Midbrain (tissue), 1 donor: ENCODE data around the gene NOC4L.
A peak's percentile ranks its signal among the peaks of the same experiment; 100 is the strongest.
"Not testable (repeated sequence)": the region's sequence is repeated elsewhere in the genome, so short reads cannot be mapped to it uniquely, and the experiment has no call there.

Source experiments
- DNase-seq: peaks from one replicate; lab custom pipeline; 2025; lab: John Stamatoyannopoulos, UW

NOC4L gene

DNA sequence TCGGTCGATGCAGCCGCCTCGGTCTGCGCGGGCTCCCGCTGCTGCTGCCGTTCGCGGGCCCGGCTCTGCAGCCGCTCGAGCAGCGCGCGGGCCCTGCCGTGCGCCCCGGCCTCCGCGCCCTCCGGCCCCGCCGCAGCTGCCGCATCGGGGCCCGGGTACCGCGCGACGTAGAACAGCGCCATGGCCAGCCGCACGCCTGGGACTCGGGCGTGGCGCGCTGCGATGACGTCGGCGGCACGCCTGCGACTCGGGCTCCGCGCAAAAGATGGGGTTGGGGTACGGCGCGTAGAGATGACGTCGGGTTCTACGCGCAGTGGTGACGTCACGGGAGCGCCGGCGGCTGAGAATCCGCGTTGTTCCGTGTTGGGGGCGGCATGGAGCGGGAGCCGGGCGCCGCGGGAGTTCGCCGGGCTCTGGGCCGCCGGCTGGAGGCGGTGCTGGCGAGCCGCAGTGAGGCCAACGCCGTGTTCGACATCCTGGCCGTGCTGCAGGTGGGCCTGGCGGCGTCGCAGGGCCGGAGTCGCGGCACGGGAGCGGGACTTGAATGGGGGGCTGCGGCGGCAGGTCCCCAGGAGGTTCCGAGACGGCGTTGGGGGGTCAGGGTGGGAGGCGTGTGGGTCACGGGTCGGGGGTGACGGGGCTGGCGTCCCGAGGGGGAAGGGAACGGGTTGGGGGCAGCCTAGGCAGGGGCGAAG lies at the start of gene NOC4L, which contains the start of gene DDX51:
TSS of gene NOC4L (plus strand) at position 343 of the 695 bp plus-strand sequence. CDS start at position 375, 32 bp downstream.
TSS of gene DDX51 (minus strand) at position 205 of the 695 bp plus-strand sequence. CDS start at position 182, 23 bp downstream.
- peak; percentile 95 for DNase-seq

DNA sequence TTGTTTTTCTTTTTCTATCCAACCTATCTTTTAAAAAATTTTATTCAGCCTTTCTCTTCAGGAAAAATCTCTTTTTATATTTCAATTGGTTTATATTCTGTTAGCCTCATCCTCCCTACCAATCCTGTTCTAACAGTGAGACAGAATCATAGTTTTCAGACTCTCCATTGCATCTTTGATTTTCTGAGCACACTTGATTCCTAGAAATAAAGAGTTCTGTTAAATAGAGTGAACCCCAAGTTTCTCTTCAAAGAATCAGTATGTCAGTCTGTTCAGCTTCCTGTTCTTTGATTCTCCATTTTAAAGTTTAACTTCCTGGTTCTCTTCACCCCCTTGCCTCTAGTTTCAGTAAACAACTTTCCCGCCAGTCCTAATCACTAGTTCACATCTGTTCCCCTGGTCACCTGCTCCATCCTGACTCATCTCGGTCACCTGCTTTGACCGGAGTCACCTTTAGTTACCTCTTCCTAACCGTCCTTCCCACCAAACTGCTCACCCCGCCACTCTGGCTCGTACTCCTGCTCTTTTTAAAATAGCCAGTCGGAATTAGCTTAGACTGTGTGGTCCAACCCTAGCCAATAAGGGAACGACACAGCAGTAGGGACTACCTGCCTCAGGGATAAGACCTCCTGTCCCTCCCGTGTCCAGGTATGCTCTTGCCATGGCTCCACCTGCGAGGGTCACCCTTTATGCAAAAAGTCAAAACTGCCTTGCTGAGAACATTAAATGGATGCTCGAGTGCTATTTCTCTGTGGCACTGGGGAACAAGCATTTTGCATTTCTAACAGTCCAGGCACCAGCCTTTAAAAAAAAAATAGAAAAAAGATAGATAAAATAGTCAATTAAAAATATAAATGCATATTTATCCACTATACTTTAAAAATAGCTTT lies 48.5 kb upstream of the NOC4L start:
- no peak for DNase-seq

DNA sequence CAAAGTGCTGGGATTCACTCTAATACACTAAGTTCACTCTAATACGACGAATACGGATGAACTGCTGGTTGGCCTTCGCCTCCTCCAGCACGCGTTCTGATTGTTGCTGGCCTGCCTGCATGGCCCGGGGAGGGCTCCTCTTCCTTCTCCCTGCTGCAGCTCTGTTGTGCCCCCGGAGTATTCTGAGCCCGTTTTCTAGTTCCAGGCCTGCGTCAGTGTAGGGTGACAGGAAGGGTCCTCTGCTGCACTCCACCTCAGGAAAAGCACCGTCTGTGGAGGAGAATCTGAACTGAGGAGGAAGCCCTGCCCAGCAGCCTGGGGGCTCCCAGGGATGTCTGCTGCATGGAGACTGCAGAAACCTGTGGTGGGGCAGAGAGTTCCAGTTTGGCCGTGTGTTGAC lies 44.5 kb upstream of the NOC4L start:
- no peak for DNase-seq

DNA sequence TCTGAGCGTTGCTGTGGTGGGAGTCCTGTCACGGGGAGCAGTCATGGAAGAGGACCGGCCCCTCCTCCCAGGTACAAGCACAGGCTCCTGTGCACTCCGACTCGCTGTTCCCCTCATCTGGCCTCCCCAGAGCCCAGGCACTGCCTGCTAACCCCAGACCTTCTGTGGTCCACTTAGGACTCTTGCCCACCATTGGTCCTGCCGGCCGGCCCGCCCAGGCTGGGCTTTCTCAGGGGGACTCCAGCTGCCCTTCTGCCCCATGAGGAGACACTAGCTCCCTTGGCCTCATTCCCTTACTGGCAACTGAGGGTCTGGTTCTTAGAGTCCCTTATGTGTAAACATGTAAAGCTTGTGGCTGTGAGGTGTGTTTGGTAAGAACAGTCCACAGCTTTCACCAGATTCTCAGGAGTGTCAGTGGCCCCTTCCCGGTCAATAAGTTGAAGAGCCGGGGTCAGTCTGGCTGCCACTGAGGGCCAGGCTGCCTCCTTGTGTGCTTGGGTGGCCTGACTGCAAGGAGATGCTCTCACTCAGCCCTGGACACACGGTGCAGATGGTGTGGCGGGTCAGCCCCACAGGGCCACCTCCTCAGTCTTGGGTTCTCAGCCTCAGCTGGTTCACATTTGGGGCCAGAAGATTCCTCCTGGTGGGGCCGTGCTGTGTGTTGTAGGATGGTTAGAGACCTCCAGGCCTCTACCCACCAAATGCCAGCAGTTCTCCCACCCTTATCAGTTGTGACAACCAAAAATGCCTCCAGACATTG lies 43.8 kb upstream of the NOC4L start:
- no peak for DNase-seq

DNA sequence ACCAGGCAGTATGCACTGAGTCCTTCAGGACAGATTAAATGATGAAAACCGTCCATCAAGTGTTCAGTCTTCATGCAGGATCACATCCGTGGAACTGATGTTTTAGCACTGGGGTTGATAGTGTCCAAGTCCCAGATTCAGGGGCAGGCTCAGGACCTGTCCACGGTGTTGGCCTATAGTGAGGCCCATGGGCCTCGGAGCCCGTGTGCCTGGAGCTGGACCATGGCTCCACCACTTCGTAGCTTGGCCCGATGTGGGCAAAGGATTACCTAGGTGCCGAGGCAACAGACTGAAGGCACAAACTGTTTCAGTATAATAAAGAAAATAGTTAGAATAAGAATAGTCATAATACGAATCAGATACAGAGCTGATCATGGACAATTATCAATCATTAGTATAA lies 42.0 kb upstream of the NOC4L start:
- DNase-seq: no peak

DNA sequence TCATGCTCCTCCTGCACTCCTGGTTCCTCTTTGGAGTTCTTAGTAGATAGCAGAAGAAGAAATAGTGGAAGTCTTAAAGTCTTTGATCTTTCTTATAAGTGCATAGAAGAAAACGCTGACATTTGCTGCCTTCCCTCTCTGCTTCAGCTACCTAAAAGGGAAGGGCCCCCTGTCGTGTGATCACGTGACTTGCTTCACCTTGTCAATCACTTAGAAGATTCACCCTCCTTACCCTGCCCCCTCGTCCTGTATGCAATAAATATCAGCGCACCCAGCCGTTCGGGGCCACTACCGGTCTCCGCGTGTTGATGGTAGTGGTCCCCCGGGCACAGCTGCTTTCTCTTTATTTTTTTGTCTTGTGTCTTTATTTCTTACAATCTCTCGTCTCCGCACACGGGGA lies 41.2 kb upstream of the NOC4L start:
- not testable (repeated sequence) for DNase-seq

DNA sequence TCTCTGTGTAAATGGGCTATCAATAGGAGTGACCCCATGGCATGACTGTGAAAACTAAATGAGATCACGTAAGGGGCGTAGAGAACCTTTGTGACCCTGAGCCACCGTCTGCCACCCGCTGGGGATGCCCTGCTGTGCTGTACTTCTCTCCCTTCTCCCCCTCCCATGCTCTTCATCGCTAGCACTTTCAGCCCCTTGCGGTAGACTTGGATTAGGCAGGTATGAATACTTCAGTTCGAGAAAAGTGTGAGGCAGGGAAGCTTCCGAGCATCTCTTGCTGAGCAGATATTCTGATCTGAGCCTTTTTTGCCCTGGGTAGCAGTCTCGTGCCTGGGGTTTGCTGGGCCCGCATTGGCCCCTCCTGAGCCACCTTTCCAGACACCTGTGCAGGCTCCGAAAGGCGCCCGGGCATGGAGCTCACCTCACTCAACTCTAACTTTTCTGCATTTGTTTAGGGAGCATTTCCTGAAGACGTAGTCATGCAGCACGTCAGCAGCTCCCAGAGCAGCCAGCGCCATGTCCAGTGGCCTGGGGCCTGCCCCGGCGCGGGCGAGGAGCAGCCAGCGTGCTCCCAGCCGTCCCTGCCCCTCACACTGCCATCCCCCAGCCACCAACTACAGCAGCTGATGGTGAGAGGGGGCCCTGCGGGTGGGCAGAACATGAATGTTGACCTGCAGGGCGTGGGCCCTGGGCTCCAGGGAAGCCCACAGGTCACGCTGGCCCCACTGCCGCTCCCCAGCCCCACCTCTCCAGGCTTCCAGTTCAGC lies 40.5 kb upstream of the NOC4L start:
- DNase-seq: no peak

DNA sequence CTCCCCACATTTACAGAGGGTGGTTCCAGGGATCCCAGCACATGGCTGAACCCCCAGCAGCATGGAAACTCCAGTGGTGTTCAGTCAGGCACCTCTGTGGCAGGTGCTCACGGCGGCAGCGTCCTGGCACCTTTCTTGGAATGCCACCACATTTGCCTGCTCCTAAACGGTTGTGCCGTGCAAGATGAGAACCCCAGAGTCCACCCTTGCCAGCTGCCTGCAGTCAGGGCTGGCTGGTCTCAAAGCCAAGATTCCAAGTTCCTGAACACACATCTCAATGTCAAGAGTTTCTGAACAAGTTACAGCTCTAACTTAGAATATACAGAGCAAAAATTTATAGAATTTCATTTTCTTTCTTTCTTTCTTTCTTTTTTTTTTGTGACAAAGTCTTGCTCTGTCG lies 38.8 kb upstream of the NOC4L start:
- no peak for DNase-seq

DNA sequence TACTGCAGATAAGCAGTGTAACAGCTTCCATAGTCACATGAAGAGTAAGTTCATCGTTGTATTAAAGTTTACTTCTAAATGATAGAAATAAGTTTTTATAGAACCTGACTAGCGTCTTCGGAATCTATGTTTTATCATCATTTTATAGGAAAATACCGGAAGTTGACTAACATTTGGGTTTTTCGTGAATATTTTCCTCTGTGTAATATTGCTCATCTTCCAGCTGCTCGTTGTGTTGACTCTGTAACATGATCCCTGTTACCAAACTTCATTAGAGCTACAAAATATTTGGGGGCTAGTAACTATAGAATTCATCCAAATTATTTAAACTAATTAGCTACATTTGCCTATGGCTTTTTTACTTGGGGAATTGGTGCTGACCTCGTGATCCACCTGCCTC lies 37.3 kb upstream of the NOC4L start:
- no peak for DNase-seq

DNA sequence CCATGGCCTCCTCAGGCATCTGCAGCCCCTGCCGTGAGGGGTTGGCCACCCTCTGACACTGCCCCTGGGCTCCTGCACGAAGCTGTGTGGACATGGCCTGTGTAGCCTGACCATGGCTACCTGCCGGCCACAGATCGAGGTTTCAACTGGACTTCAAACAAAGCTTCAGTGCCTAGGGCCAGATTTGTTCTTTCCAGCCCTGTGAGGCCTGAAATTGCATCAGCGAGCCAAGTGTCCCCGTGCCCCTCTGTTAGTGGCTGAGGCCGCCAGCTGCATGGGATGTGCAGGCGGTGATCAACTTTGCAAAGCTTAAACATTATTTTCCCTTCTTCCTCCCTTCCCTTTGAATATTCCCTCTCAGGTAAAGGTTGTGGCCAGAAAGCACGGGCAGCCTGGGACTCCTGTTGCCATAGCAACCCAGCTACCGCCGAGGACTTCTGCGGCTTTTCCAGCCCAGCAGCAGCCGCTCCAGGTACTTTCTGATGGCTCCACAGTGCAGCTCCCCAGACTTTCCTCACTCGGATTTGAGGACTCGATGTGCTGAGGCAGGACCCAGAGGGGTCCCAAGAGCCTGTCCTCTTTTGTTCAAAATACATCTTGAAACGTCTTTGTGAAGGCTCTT lies 35.9 kb upstream of the NOC4L start:
- DNase-seq: no peak

DNA sequence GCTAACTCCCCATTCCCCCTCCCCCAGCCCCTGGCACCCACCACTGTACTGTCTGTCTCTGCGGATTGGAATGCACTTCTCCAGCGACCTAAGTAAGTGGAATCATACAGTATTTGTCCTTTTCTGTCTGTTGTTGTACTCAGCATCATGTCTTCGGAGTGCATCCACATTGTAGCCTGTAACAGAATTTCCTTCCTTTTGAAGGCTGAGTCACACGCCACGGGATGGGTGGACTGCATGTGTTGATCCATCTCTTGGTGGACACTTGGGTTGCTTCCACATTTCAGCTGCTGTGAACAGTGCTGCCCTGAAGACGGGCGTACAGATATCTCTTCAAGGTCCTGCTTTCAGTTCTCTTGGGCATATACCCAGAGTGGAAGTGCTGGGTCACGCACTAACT lies 34.5 kb upstream of the NOC4L start:
- no peak for DNase-seq

DNA sequence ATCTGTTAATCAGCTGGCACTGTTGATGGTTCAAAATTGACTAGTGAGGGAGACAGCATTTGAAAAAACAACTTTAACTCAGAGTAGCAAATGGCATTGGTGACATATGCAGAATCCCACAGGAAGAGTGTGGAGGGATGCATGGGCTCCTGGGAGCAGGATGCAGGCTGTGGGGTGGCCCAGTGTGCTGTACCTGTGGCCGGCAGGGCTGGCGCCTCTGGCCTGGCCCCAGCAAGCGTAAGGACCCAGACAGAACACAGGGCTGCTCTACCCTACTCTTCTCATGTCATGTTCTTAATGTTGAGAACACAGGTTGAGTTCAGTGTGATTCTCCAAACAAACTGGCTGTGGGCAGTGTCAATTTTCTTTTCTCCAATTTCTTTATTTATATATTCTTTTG lies 33.6 kb upstream of the NOC4L start:
- no peak for DNase-seq

DNA sequence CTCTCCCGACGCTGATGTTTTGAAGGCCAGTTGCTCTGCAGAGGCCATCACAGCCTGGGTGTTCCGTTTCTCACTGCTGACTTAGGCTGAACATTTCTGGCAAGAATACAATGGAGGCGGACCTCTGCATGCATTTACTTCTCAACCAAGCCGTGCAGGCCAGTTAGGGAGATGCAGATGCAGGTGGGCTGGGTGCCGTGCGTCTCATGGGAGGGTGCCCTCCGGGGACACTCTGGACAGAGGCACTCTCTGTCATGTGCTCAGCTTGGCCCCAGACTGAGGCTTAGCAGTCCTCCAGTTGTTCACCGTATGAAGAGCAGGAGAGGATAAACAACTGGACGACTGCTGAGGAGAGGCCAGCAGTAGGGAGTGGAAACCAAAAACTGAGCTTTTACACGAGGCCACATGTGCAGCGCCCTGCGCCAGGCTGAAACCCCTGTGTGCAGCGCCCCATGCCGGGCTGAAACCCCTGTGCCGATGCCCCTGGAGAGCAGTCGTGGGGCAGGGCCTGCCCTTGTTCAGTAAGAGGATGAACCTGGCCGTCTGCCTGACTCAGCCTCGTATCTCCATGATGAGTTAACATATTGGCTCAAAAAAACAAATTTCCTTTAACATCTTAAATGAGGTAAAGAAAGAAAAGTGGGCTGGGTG lies 32.5 kb upstream of the NOC4L start:
- no peak for DNase-seq

DNA sequence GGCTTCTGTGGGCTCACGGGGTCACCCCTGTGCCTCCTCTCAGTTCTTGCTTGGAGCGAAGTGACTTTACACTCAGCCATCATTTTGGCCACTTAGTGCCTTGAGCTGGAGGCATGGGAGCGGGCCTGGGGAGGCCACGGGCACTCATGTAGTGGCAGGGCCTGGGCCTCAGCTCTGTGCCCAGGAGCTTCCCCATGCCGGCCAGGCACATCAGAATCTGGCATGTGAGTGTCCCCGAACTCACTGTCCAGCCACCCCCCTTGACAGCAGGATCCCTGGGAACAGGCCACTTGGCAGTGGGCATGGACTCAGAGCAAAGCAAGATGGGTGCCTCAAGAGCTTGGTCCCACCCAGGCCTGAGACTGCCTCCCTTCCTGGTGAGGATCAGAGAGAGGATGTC lies 29.6 kb upstream of the NOC4L start:
- DNase-seq: no peak

DNA sequence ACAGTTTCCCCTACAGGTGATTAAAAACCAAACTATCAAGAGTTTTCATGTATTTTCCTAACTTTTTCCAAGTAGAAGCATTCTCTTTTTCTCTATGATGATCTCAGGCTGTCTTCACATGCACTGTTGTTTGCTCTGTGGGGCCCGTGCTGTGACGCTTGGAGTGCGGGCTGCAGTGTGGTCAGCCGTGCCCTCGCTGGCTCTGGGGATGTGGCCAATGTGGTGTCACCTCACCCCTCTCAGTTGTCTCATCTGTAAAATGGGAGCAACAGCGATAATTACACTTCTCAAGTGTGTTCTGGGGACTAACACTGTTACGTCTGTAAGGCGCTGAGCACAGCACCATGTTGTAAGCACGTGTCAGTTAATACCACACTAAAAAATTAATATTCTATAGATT lies 28.8 kb upstream of the NOC4L start:
- no peak for DNase-seq

DNA sequence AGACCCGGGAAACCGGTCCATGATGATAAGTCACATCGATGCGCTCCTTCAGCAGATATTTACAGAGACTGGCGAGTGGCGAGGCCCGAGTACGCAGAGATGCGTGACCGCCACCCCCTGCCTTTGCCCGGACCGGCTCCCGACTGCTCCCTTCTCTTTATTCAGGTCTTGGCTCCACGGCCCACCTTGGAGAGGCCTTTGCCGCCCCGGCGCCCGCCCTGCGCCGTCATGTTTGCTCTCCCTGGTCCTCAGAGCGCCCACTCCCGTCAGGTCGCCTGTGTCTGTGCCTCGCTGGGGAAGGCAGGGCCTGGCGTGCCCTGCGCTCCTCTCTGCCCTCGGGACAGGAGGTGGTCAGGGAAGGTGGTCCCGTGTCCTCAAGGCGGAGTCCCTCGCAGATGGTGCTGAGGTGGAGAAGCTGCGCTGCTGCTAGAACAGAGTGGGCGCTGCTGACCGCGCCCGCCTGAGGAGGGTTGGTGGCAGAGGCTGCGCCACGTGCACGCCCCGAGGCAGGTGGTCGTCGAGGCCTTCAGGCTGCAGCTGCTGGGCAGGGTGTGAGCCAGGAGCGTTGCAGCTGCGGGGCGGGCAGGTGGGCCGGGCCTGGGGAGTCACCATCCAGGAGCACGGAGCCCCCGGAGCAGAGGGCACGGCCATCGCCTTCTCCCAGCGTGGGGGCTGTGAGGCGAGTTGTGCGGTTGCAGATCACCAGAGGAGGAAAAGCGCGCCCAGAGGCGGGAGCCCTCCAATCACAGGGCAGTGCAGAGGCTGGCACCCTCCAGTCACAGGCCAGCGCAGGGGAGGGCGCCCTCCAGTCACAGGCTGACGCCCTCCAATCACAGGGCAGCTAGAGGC lies 27.3 kb upstream of the NOC4L start:
- no peak for DNase-seq

DNA sequence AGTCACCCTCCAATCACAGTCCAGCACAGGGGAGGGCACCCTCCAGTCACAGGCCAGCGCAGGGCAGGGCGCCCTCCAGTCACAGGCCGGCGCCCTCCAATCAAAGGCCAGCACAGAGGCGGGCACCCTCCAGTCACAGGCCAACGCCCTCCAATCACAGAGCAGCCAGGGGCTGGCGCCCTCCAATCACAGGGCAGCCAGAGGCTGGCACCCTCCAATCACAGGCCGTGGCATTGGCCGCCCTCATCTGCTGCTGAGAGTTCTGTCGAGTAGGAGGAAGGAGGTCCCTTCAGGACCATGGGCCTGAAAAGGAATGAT lies 26.7 kb upstream of the NOC4L start:
- no peak for DNase-seq

DNA sequence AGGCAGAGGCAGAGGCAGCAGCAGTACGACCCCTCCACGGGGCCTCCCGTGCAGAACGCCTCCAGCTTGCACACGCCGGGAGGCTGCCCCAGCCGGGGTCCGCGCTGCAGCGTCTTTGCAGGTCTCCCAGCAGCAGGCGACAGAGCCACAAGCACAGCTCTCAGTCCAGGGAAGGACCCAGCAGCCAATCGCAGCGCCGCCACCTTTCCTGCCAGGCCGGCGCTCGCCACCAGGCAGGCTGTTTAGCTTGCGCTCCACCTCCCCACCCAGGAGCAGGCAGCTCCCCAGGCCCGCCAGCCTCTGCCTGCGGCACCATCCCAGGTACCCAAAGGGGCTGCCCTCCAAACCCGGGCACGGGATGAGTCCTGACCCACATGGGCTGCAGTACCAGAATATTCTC lies 25.4 kb upstream of the NOC4L start:
- no peak for DNase-seq

DNA sequence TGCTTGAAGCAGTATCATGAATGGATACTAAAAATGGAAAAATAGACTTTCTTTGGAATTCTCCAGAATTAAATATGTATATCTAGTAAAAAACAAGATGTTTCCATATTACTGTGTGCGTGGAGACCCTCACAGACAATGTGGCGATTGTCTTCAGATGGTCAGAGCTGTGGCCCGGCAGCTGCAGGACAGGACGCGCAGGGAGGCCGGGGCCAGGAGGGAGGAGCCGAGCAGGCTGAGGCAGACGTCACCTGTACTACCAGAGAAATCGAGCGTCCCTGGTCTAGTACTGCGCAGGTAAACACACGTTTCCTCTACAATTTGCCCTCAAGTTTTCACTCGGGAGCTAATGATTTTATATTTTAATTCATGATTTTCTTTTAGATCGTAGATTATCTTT lies 23.0 kb upstream of the NOC4L start:
- DNase-seq: no peak
